H1 (cell line): ENCODE data around the gene MRPL55. TPM values are rescaled to one million over a fixed set of nuclear protein-coding genes. Genes with fewer than 3 reads are reported as not detected.

Experiments
- EP300 ChIP-seq, 2 experiments: IDR thresholded peaks; 1 replicate in 1 of 2; 2 replicates in 1 of 2; pipeline ENCODE4 v1.6.1; 2011 to 2012; ENCODE audit warnings: low read depth in 2 of 2, low read length in 2 of 2, mild to moderate bottlenecking in 2 of 2, borderline replicate concordance in 1 of 2, inconsistent platforms in 1 of 2, moderate library complexity in 1 of 2
- RXRA ChIP-seq: IDR thresholded peaks from 2 replicates; pipeline ENCODE4 v1.6.1; 2011; ENCODE audit warnings: low read depth, mild to moderate bottlenecking, low read length, moderate library complexity; ENCODE audit not compliant: insufficient read depth
- polyA plus RNA-seq, 7 experiments: library from polyadenylated mRNA; depleted of rRNA in 3 of 7; stranded (reverse) in 5 of 7; unstranded in 2 of 7; fragments of >200 nt in 5 of 7; fragments of 200-250 nt in 2 of 7; gene quantifications; 1 replicate in 5 of 7; 2 replicates in 1 of 7; 4 replicates in 1 of 7; pipeline versions ENCODE4 v1.2.1 to v1.2.3, GENCODE V29; 2011 to 2013; ENCODE audit warnings: missing spikeins in 2 of 7, mixed read lengths in 2 of 7
- total RNA-seq: library from RNA; stranded (reverse); fragmentation: NEBNext Ultra II Directional; extraction: Animal tissue kit (Norgen Biotek cat#: 25700); gene quantifications from 2 replicates; pipeline ENCODE4 v1.2.1, GENCODE V29; 2021
- TF ChIP-seq, protein P1 (sequence below), 3 experiments: IDR thresholded peaks; 1 replicate in 2 of 3; 2 replicates in 1 of 3; pipeline versions ENCODE4 v1.5.1 to v1.6.1; 2011; ENCODE audit warnings: low read length in 3 of 3, mild to moderate bottlenecking in 3 of 3, inconsistent platforms in 2 of 3, low read depth in 1 of 3, moderate library complexity in 1 of 3; ENCODE audit not compliant: insufficient read depth in 1 of 3; ENCODE audit errors: control extremely low read depth in 1 of 3

The MRPL55 gene
- total and polyA plus RNA-seq, 2 of the 8 experiments (the other 6 are each of a cell fraction or from before 2014, with no cell fraction given): 59.0 to 244 TPM

DNA sequence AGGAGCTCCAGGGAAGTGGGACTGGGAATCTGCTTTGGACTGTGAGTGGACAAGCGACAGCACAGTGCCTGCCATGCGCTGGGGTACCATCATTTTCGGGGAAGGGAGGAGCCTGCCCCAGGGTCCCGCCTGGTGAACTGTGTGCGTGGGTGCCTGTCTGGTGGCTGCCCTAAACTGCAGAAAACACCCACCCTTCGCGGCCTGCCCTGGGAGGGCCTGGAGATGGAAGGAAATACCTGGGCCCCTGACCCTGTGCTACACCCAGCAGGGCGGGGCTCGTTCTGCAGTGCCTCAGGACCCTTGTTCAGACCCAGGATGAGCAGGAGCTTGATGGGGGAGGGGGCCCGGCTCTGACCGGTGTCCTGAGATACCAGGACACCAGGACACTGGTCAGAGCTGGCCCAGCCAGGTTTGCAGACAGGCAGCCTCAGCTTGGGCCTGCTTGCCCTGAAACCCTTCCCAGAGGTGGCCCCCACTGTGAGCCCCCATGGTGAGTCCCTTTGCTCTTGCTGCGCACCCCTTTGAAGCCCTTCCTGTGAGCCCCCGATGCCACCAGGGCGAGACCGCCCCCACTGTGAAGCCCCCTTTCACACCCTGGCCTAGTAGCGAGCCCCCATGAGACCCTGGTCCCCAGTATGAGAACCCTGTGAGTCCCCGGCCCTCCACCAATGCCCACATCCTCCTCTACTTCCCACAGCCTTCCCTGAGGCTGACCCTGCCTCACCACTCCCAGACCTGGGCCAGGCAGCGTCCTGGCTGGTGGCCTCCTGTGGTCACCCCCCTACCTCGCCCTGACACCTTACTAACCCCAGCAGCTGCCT is 43.2 kb upstream of the MRPL55 start (continued):
- TF ChIP-seq, protein P1, sequence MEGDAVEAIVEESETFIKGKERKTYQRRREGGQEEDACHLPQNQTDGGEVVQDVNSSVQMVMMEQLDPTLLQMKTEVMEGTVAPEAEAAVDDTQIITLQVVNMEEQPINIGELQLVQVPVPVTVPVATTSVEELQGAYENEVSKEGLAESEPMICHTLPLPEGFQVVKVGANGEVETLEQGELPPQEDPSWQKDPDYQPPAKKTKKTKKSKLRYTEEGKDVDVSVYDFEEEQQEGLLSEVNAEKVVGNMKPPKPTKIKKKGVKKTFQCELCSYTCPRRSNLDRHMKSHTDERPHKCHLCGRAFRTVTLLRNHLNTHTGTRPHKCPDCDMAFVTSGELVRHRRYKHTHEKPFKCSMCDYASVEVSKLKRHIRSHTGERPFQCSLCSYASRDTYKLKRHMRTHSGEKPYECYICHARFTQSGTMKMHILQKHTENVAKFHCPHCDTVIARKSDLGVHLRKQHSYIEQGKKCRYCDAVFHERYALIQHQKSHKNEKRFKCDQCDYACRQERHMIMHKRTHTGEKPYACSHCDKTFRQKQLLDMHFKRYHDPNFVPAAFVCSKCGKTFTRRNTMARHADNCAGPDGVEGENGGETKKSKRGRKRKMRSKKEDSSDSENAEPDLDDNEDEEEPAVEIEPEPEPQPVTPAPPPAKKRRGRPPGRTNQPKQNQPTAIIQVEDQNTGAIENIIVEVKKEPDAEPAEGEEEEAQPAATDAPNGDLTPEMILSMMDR (IDR thresholded peaks at IDR 0.05; ENCODE audit: control extremely low read depth in 1 of 3, insufficient read depth in 1 of 3, low read depth in 1 of 3, low read length in 3 of 3): no peak
- TF ChIP-seq RXRA (no peak), EP300 (IDR thresholded peaks at IDR 0.05; ENCODE audit: borderline replicate concordance in 1 of 2, low read depth in 2 of 2, low read length in 2 of 2) (no peak)
